ENCODE measurements around the gene ALK.
"Not testable (repeated sequence)": the region's sequence is repeated elsewhere in the genome, so short reads cannot be mapped to it uniquely, and the experiment has no call there.

The ALK gene

DNA sequence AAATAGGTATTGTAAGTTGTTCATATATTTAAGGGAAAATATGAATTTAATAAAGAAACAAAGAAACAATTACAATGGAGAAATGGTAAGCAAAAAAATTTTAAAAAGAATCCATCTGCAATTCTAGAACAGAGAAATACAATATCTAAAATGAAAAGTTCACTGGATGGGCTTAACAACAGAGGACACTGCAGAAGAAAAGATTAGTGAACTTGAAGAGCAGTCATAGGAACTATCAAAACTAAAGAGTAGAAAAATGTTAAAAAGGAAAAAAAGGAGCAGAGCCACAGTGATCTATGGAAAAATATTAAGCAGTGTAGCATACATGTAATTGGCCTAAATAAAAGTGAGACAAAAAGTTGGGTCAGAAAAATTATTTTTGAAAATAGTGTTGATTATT lies 83.5 kb downstream of the ALK start:
- no peak for DNase-seq

DNA sequence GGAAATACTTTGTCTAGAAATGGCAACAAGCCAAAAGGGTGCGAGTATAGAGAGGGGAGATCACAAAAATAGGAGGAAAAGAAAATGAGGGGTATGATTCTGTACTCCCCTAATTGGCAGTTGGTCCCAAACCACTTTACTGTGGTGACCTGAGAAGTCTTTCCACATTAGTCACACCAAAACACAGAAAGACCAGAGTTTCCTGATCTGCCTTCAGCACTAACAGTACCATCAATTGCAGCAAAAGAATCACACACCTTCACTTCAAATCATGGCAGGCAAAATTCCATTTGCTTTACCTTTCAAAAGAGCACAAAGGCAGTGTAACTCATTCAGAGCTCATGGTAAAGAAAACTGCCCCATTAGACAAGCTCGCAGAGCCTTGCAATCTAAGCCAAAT lies 86.8 kb downstream of the ALK start:
- no peak for DNase-seq

DNA sequence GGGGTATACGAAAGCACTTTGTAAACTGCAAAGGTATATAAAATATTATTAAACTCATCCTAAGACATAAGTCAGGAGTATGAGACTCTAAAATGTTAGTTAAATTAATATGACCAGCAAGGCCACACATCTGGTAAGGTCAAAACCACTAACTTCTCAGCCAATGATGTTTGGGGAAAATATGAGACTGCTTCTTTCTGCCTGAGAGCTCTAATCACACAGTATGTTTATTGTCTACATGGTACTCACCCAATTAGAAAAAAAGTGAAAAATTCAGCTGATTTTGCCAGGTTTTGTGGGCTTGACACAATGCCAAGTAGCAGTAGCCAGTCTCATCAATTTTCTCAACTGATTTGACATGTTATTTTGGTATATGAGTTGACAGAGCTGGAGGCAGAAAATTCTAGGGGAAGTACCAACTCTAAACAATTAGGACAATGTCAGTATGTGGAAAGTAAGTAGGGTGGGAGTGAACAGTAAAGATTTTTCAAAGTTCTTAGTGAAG lies 87.3 kb downstream of the ALK start:
- DNase-seq, result no peak

DNA sequence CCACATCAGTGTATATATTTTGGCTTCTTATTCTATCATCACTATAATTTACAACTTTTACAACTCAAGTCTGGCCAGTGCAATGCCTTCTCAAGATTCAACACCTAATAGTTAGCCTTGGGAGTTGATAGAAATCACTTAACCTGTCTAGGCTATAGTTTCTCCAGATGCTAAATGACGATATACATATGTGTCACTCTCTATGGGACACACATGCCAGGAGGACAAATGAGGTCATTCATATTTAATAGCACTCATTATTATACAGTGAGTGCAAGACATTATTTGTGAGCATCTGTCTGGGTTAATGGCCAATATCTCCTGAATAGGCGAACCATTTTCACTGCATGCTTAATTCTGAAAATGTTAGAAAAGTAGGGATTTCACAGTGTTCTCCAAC lies 89.8 kb downstream of the ALK start:
- no peak for DNase-seq

DNA sequence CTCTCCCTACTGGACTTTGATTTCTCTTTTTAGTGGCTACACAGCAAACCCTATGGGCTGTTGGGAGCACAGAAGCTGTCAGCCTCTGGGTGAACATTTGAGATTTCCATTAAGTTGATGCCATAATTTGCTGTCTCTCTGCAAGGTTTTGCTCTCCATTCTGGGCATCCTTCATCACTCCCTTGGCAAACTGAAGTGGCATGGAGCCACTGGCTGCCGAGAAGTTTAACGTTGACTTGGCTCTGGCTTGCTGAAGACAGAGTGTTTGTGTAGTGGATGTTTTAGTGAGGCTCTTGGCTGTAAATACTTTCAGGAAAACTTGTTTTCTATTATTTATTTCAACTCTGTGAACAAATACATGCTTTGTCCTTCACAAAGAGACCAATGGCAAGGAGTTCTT lies 91.5 kb downstream of the ALK start:
- DNase-seq, result no peak

DNA sequence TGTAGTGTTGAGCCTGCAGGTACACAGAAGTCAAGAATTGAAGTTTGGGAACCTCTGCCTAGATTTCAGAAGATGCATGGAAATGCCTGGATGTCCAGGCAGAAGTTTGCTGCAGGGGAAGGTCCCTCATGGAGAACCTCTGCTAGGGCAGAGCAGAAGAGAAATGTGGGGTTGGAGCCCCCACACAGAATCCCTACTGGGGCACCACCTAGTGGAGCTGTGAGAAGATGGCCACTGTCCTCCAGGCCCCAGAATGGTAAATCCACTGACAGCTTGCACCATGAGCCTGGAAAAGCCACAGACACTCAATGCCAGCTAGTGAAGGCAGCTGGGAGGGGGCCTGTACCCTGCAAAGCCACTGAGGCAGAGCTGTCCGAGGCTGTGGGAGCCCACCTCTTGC lies 97.2 kb downstream of the ALK start:
- not testable (repeated sequence) for DNase-seq

DNA sequence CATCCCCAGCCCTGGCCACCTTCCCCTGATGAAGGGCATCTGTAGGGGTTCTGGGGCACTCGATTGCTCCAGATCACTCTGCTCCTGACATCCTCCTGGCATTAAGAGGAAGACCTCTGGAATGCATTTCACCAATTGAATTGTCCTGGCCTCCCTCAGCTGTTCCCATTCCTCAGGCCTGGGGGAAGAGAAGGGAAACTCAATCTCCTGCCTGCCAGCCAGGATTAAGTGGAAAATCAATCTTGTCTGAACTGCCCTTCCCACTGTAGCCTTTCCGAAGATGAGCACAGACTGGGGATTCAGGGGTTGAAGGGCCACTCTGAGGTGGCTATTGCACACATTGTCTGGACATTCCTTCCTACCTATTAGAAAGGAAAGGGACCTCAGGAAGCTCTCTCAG lies 99.8 kb downstream of the ALK start:
- DNase-seq, result no peak

DNA sequence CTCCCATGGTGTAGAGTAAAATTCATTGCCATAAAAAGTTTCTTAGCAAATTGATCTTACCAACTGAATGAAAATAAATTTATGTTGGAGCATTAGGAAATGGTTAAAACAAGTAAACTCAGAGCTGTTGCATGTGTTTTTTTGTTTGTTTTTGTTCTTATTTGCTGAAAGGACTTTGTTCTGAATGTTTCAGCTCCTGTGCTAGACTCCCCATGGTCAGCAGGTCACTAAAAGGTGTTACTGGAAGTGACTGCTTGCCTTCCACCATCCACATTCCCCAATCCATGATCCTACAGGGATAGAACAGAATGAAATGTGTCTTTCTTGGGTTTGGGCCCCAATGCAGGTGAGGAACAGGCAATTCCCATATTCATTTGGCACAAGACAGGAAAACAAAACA lies 101.8 kb downstream of the ALK start:
- DNase-seq, result no peak

DNA sequence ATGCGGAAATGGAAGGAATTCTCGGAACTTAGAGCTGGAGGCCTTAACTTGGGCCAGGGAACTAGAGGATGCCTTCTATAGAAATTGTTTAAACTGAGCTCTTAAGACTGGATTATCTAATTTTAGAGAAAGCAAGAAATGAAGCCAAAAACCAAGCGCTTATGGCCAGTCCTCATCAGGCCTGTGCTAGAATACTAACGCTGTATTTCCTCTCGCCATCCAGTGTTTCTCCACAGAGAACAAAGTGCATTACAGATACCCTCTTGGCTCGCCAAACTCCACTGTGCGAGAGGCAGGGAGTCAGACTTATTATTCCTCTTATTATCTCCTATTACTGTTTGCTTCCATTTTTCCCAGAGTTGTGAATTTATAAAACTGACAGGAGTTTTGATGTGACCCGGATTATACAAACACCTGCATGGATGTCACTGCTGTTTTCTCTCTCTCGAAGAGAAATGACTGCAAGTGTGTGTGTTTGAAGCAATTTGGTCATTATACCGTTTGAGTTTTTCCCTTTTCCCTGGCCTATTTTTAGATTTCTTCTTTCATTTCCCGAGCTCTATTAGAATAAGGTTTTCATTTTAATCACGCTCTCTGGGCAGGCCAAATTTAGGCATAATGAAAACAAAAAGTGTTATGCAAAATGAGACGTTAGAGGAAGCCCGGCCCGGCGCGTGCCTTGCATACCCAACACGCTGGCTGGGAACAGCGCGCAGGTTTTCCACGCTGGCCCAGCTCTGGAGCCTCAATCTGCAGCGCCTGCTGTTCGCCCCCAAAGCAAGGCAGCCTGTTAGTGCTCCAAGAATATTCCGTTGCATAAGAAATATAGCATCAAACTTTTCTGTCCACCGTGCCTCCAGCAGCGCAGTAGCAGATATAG lies 103.3 kb downstream of the ALK start:
- no peak for DNase-seq

DNA sequence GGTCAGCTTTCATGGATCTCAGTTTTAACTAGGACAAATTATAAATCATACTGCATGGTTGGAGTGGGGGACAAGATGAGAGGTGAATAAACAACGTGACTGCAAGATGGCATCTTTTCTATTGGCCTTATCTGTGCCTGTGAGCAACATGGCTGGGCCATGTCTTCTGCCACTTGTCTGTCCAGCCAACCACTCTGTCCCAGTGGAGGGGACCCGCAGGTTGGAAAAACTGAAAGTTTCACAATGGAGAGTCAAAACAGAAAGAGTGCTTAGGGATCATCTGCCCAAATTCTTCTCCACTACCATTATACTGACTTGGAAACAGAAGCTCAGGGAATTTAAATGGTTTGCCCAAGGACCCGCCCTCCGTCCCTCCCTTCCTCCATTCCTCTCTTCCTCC lies 104.1 kb downstream of the ALK start:
- no peak for DNase-seq

DNA sequence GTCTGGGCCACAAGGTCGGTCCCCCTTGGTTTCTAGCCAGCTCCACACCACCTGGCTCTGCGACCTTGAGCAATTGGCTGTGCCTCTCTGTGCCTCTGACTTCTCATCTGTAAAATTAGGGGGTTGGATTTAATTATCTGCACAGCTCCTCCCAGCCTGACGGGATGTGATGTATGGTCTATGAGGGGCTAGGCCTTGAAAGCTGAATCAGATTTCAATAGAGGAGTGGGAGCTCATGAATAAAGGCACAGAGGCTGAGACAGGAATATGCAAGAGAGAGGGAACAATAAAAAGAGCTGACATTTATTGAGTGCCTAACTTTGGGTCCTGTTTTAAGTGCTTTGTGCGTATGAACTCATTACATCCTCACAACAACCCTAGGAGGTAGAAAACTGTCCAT lies 104.7 kb downstream of the ALK start:
- DNase-seq, result no peak

DNA sequence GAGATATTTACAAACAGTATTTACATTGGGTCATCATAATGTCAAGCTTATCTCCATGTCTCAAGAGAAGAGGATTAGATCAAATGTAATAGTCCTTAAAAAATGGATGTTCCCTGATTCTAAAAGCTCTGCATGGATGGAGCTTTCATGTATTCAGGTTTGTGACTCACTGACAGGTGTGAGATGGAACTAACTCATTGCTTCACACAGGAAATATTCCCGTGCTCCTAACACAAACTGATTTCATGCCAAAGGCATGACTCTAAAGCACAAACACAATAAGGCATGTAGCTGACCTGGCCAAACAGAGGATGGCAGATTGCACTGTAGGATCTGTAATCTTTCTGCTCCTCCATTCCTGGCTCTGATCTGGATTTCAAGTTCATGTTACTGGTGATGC lies 110.0 kb downstream of the ALK start:
- DNase-seq, result no peak

DNA sequence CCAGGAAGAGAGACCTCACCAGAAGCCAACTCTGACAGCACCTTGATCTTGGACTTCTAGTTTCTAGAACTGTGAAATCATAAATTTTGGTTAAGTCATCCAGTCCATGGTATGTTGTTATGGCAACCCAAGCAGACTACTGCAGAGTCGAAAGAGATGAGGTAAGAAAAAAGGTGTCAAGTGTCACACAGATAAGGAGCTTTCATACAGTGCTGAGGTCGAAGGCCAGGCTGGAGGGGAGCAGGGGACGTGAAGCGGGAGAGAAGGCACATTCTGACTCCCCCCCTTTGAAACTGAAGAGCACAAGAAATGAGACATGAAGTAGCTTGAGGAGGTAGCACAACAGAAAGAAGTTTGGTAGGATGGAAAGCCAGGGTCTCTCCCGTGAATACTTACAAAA lies 110.4 kb downstream of the ALK start:
- DNase-seq, result no peak

DNA sequence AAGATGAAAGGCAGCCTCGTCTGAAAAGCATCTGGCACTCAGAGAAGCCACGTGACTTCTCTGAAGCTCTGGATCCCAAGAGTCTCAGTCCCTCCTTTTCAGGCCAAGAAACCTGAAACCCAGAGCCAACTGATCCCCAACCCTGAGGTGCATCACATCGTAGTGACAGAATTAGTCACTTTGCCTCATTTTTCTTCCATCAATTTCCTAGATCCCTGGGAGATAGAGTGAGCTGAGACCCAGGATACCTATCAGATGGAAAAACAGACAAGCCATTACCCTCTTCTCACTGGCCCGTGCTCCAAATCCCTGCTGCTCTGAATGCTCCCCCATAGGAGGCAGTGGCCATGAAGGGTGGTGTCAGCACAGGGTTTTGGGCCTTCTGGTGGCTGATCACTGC lies 113.1 kb downstream of the ALK start:
- DNase-seq, result no peak

DNA sequence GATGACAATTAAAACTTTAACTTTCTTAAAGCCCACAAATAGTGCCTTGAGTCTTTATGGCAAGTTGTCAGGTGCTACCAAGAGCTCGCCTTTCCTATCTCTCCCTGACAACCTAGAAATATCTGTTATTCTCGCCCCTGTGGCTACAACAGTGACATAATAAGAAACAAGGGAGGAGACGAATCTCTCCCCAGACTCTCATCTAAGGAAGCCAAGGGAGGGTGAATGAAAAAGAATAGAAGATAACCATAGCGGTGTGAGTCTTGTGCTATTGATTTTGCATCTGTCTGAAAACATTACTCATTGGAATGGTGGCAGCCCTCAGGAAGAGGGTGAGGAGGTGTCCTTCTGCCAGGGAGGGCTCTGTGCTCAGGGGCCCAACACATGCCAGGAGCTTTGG lies 114.3 kb downstream of the ALK start:
- DNase-seq, result no peak

DNA sequence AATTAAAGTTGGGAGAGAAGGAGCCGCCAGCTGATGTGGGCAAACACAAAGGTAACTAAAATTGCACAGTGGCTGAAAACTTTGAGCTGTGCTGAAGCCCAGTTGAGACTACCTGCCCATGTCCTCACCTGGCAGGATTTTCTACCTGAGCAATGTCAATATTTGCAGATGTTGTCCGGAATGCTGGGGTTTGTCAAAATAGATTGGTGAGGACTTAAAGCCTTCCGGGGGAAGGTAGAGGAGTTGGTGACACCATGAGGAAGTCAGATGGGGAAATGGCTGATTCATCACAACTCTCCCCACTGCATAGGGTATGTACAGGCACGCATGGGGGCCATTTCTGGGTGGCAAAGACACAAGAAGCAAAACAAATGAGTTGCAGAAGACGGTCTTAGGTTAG lies 114.9 kb downstream of the ALK start:
- no peak for DNase-seq

DNA sequence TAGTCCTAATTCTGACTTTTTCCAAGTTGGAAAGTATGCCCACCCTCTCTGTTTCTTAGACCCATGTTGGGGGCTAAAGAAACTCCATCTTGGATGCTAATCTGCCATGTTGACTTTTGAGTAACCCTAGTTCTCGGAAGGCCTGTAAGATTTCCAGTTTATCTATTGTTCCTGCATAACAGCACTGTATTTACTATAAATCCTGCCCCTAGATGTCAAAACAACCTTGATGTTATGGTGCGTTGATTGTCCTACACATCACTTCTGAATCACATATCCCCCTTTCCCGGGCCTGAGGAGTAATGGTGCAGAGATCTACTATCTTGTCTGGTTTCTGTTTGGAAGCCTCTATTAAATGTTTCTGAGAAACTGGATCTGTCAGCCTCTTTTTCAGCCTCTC lies 116.7 kb downstream of the ALK start:
- DNase-seq, result no peak

DNA sequence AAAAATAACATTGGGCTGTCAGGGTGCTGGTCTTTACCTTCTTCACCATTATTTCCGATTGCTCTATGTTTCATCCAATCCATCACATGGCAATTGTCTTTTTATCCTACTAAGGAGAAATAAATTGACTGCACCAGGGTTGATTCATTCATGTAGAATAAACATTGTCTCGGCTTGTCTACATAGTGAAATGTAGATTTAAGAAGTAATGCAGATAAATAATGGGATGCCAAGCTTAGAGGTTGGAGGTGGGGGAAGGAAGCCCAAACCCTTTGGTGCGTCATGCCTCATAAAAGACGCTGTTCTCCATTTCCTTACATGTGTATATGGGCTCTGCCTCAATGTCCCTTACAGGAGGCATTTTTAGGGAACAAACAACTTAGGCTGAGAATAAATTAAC lies 117.8 kb downstream of the ALK start:
- DNase-seq, result no peak

DNA sequence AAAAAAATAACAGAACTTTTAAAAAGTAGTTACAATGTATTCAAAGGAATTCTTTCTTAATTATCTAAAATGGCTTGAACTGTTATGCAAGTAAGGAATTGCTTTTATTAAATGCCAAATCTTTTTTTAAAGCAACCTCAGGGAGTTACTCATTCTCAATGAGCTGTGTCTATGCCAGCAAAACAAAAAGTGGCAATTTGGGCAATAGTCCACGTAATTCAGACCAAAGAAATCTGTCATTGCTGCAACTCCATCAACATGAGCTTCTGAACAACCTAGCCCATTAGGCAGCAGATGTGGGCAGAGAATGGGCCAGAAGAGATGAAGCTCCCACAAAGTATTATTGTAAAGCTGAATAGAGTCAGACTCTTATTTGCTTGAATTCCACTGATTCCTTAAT lies 118.4 kb downstream of the ALK start:
- no peak for DNase-seq

DNA sequence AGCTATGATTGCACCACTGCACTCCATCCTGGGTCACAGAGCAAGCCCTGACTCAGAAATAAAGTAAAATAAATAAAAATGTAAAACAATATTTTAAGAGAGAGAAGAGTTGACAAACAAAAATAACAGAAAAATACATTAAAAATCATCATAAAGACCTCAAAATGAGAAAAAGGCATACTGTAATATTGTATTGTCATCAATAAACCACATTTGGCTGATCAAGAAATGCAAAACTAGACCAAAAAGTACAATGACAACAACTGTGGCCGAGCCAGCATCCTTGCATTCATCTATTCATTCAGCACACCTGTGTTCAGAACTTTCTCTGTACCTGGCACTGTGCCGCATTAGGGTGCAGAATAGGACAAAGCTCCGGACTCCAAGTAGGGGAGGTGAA lies 121.8 kb downstream of the ALK start:
- DNase-seq, result no peak

DNA sequence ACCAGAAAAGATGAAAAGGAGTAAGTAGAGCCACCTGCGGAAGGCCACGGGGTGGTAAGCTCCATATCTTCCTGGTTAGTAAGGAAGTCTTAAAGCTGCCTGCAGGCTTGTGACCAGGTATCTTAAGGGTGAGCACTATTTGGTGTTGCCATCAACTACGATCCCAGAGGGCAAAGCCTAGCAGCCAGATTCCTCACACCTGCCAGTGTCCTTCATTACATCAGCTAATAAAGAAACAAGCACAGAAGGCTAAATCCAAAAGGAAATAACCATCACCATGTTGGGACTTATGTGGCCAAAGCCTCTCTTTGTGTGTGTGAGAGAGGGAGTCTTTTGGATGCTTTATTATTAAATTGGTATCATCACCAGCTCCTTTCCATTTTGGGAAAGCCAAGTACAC lies 123.5 kb downstream of the ALK start:
- no peak for DNase-seq

DNA sequence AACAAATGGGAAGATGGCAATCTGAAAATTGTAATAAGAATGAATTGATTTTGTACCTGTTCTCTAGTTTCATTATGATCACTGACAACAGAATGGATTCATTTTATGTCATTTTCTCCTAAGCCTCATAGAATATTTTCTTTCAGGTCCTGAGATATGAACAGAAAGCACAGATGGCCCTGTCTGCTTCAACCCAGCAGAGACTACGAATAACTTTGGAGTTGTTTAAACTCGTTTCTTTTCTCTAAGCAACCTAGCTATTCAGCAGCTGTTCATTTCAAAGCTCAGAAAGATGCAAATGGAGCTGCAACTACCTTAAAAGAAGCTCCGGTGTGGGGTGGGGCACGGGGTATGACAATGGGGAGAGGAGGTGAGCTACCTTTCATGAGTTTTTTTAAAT lies 124.9 kb downstream of the ALK start:
- no peak for DNase-seq

DNA sequence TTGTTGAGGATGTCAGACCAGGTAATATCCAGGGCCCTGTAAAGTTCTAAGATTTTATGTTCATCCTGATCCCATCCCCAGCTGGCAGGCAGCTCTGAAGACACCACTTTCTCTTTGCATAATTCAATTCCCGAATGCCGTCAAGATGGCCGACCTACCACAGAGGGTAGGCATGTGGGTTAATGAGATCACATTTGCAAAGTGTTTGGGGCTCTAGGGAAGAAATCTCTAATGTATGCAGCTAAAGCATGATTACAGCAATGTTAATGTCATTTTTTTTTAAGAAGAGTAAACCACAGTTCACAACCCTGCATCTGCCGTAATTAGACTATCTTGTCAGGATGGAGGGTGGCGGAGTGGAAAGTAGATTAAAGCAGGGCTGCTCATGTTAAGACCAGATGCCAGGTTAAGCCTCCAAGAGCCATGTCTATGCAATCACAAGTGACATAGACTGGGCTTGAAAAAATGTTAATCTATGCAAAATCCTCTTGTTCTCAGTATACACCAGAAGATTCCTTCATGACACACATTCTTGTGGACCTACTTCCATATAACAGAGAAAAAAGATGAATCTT lies 131.4 kb downstream of the ALK start:
- DNase-seq, result no peak
